Trophoblast cell (in vitro differentiated cells and primary cell): ENCODE data around the gene SOCS3.
A peak's percentile ranks its signal among the peaks of the same experiment; 100 is the strongest.

Experiments
- DNase-seq, 2 donors: peaks; one replicate each; pipeline ENCODE4 v3.0.0-alpha.2; 2016
- H2AFZ ChIP-seq: 2 replicates; pipeline ENCODE4 v1.6.1; 2013; ENCODE audit warnings: low read length, moderate library complexity, mild to moderate bottlenecking; ENCODE audit not compliant: insufficient read depth, poor library complexity
- H2AK5ac ChIP-seq: 2 replicates; pipeline ENCODE4 v1.6.1; 2013; ENCODE audit warnings: mild to moderate bottlenecking, low read length
- H2BK120ac ChIP-seq: 2 replicates; pipeline ENCODE4 v1.6.1; 2013; ENCODE audit warnings: low read length, mild to moderate bottlenecking, moderate library complexity; ENCODE audit not compliant: insufficient read depth, poor library complexity
- H2BK12ac ChIP-seq: 2 replicates; pipeline ENCODE4 v1.6.1; 2013; ENCODE audit warnings: mild to moderate bottlenecking, low read length, moderate library complexity
- H2BK5ac ChIP-seq: 2 replicates; pipeline ENCODE4 v1.6.1; 2013; ENCODE audit warnings: low read length, low read depth, moderate library complexity, mild to moderate bottlenecking; ENCODE audit not compliant: poor library complexity
- H3K14ac ChIP-seq: 2 replicates; pipeline ENCODE4 v1.6.1; 2013; ENCODE audit warnings: mild to moderate bottlenecking, low read length
- H3K18ac ChIP-seq: 2 replicates; pipeline ENCODE4 v1.6.1; 2013; ENCODE audit warnings: mild to moderate bottlenecking, low read length
- H3K23ac ChIP-seq: 2 replicates; pipeline ENCODE4 v1.6.1; 2013; ENCODE audit warnings: low read length
- H3K27ac ChIP-seq: 2 replicates; pipeline ENCODE4 v1.5.1; 2013; ENCODE audit warnings: low read depth, mild to moderate bottlenecking, inconsistent platforms, low read length, moderate library complexity
- H3K27me3 ChIP-seq: 2 replicates; pipeline ENCODE4 v1.6.1; 2013; ENCODE audit warnings: inconsistent platforms, mild to moderate bottlenecking, low read length, moderate library complexity; ENCODE audit not compliant: insufficient read depth
- H3K36me3 ChIP-seq, 2 experiments: 1 replicate in 1 of 2; 2 replicates in 1 of 2; pipeline ENCODE4 v1.6.1; 2013; ENCODE audit warnings: low read length in 2 of 2, mild to moderate bottlenecking in 2 of 2, moderate library complexity in 1 of 2; ENCODE audit not compliant: insufficient read depth in 2 of 2, control insufficient read depth in 1 of 2
- H3K4ac ChIP-seq: 2 replicates; pipeline ENCODE4 v1.6.1; 2013; ENCODE audit warnings: low read depth, mild to moderate bottlenecking, low read length, moderate library complexity
- H3K4me1 ChIP-seq, 2 experiments: 1 replicate in 1 of 2; 2 replicates in 1 of 2; pipeline ENCODE4 v1.6.1; 2013; ENCODE audit warnings: low read length in 2 of 2, mild to moderate bottlenecking in 2 of 2, moderate library complexity in 1 of 2; ENCODE audit not compliant: insufficient read depth in 2 of 2, control insufficient read depth in 1 of 2
- H3K4me2 ChIP-seq: 2 replicates; pipeline ENCODE4 v1.6.1; 2013; ENCODE audit warnings: inconsistent platforms, mild to moderate bottlenecking, low read length, moderate library complexity
- H3K4me3 ChIP-seq: 2 replicates; pipeline ENCODE4 v1.5.1; 2013; ENCODE audit warnings: mild to moderate bottlenecking, low read depth, low read length, inconsistent platforms
- H3K79me1 ChIP-seq: one replicate; pipeline ENCODE4 v1.6.1; 2013; ENCODE audit warnings: low read length
- H3K79me2 ChIP-seq: 2 replicates; pipeline ENCODE4 v1.6.1; 2013; ENCODE audit warnings: low read length, mild to moderate bottlenecking; ENCODE audit not compliant: control insufficient read depth, insufficient read depth, poor library complexity
- H3K9ac ChIP-seq: 2 replicates; pipeline ENCODE4 v1.6.1; 2013; ENCODE audit warnings: mild to moderate bottlenecking, low read length
- H3K9me3 ChIP-seq: 2 replicates; pipeline ENCODE4 v1.6.1; 2013; ENCODE audit warnings: low read depth, mild to moderate bottlenecking, control low read depth, inconsistent platforms, low read length; ENCODE audit not compliant: insufficient read depth
- H4K12ac ChIP-seq: 2 replicates; pipeline ENCODE4 v1.6.1; 2013; ENCODE audit warnings: low read depth, mild to moderate bottlenecking, low read length, moderate library complexity
- H4K8ac ChIP-seq: 2 replicates; pipeline ENCODE4 v1.6.1; 2013; ENCODE audit warnings: low read depth, mild to moderate bottlenecking, low read length, moderate library complexity
- H4K91ac ChIP-seq: one replicate; pipeline ENCODE4 v1.6.1; 2013; ENCODE audit warnings: low read depth, mild to moderate bottlenecking, low read length, moderate library complexity
- WGBS: extraction: QIAGEN DNeasy Blood & Tissue Kit; methylation state at CpG from one replicate; pipeline ENCODE4 v1.1.7; 2013; ENCODE audit warnings: missing lambda C conversion rate; ENCODE audit not compliant: insufficient read length, insufficient coverage; ENCODE audit errors: extremely low coverage; 5-methylcytosine and 5-hydroxymethylcytosine counted together

SOCS3 gene

GRCh38 chr17:78355701-78356100 lies 4.2 kb downstream of the SOCS3 start:
- peak overlapping the region; percentile 39 for H2AK5ac ChIP-seq
- peak overlapping the region; percentile 17 for H3K18ac ChIP-seq

DNA sequence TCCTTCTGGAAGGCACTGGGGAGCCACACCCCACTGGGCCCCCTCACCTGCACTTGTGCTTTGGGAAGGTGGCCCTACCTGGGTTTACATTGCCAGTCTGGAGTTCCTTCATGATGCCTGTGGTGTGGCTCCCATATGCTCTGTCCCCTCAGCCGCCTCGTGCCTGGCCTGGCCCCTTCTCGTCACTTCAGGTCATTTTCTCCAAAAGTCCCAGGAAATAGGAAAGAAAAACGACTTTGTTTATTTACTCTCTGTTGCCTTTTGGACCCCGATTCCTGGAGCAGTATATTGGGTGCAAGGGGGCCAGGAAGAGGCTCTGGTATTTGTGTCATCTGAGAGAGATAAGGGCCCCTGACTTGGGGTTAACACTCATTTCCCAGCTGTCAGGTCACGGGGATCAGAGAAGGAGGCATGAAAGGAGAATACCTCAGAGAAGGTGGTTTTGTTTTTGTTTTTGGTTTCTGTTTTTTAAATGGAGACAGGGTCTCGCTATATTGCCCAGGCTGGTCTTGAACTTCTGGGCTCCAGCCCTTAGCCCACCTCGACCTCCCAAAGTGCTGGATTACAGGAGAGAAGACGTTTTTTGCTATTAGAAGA lies 4.7 kb downstream of the SOCS3 start:
- H3K79me1 ChIP-seq = peaks cover 55% of the 10 kb centered on the region
- peak overlapping the region; percentile 7 for H3K27ac ChIP-seq
- peaks cover 31% of the 10 kb centered on the region for H3K79me2 ChIP-seq
- peaks cover 1% of the 10 kb centered on the region for H3K27me3 ChIP-seq
- H4K91ac ChIP-seq = peak overlapping the region; percentile 45
- H3K4me3 ChIP-seq = no peak overlapping the region
- H3K4me1 ChIP-seq = peaks cover 34 to 48% of the 10 kb centered on the region in 2 experiments
- H3K9ac ChIP-seq = no peak overlapping the region
- no peak overlapping the region for H4K12ac ChIP-seq
- no peak overlapping the region for H2AFZ ChIP-seq
- H3K18ac ChIP-seq = peak overlapping the region; percentile 32
- no CpG with 5 or more reads among the region's 9 CpGs for WGBS
- peak overlapping the region; percentile 11 for H2AK5ac ChIP-seq
- H2BK12ac ChIP-seq = peak overlapping the region; percentile 30
- DNase-seq = peak; percentile 26 to 39
- no peaks in the 10 kb centered on the region for H3K9me3 ChIP-seq
- no peak overlapping the region for H3K4me2 ChIP-seq
- H3K4ac ChIP-seq = no peak overlapping the region
- no peak overlapping the region for H3K23ac ChIP-seq
- peak overlapping the region; percentile 35 for H2BK120ac ChIP-seq
- H3K14ac ChIP-seq = no peak overlapping the region
- H4K8ac ChIP-seq = no peak overlapping the region
- H2BK5ac ChIP-seq = peak overlapping the region; percentile 10
- peaks cover 20 to 24% of the 10 kb centered on the region in 2 experiments for H3K36me3 ChIP-seq

More at GRCh38 chr17:78355701-78356100, 4.2 kb downstream of the SOCS3 start:
- no peak overlapping the region for H3K4ac ChIP-seq
- H3K9me3 ChIP-seq = no peaks in the 10 kb centered on the region
- peak overlapping the region; percentile 76 for H3K27ac ChIP-seq
- H3K4me2 ChIP-seq = peak overlapping the region; percentile 27
- peaks cover 1% of the 10 kb centered on the region for H3K27me3 ChIP-seq
- peak overlapping the region; percentile 4 for H2BK120ac ChIP-seq
- no peak overlapping the region for H4K12ac ChIP-seq
- H3K23ac ChIP-seq = no peak overlapping the region
- H3K9ac ChIP-seq = no peak overlapping the region
- peaks cover 20 to 24% of the 10 kb centered on the region in 2 experiments for H3K36me3 ChIP-seq
- H2AFZ ChIP-seq = no peak overlapping the region
- H4K91ac ChIP-seq = peak overlapping the region; percentile 48
- DNase-seq = peak; percentile 54 to 63
- no peak overlapping the region for H3K4me3 ChIP-seq
- H2BK5ac ChIP-seq = peak overlapping the region; percentile 1
- H4K8ac ChIP-seq = peak overlapping the region; percentile 8
- H3K79me1 ChIP-seq = peaks cover 60% of the 10 kb centered on the region
- no CpG with 5 or more reads among the region's 3 CpGs for WGBS
- peaks cover 34 to 48% of the 10 kb centered on the region in 2 experiments for H3K4me1 ChIP-seq
- H3K14ac ChIP-seq = no peak overlapping the region
- peaks cover 34% of the 10 kb centered on the region for H3K79me2 ChIP-seq
- H2BK12ac ChIP-seq = peak overlapping the region; percentile 17

DNA sequence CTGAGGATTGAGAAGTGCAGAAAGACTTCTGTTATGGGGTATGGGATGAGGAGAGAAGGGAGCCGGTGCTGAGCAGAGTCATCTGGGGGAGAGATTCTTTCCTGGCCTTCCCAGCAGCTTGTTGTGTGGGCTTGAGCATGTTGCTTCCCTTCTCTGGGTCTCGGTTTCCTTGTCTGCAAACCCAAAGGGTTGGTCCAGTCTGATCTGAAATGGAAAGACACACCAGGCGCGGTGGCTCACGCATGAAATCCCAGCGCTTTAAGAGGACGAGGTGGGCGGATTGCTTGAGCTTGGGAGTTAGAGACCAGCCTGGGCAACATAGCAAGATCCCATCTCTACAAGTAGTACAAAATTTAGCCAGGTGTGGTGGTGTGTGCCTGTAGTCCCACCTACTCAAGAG lies 6.0 kb downstream of the SOCS3 start:
- peak overlapping the region; percentile 44 for H4K8ac ChIP-seq
- H3K4ac ChIP-seq = peak overlapping the region; percentile 20
- peak overlapping the region; percentile 71 for H2BK120ac ChIP-seq
- no peaks in the 10 kb centered on the region for H3K9me3 ChIP-seq
- peaks cover 21% of the 10 kb centered on the region for H3K79me2 ChIP-seq
- peaks cover 19 to 23% of the 10 kb centered on the region in 2 experiments for H3K36me3 ChIP-seq
- H4K12ac ChIP-seq = peak overlapping the region; percentile 24
- H2BK12ac ChIP-seq = peak overlapping the region; percentile 90
- H3K14ac ChIP-seq = peak overlapping the region; percentile 80
- H3K18ac ChIP-seq = peak overlapping the region; percentile 71
- H4K91ac ChIP-seq = peak overlapping the region; percentile 93
- peaks cover 34 to 48% of the 10 kb centered on the region in 2 experiments for H3K4me1 ChIP-seq
- H2AK5ac ChIP-seq = peak overlapping the region; percentile 71
- no peak overlapping the region for H3K23ac ChIP-seq
- WGBS = no CpG with 5 or more reads among the region's 8 CpGs
- DNase-seq = no peak
- H2AFZ ChIP-seq = peak overlapping the region; percentile 11
- H3K9ac ChIP-seq = no peak overlapping the region
- peak overlapping the region; percentile 55 for H3K4me2 ChIP-seq
- H3K79me1 ChIP-seq = peaks cover 46% of the 10 kb centered on the region
- no peaks in the 10 kb centered on the region for H3K27me3 ChIP-seq
- H3K27ac ChIP-seq = peak overlapping the region; percentile 97
- H3K4me3 ChIP-seq = no peak overlapping the region
- peak overlapping the region; percentile 93 for H2BK5ac ChIP-seq

DNA sequence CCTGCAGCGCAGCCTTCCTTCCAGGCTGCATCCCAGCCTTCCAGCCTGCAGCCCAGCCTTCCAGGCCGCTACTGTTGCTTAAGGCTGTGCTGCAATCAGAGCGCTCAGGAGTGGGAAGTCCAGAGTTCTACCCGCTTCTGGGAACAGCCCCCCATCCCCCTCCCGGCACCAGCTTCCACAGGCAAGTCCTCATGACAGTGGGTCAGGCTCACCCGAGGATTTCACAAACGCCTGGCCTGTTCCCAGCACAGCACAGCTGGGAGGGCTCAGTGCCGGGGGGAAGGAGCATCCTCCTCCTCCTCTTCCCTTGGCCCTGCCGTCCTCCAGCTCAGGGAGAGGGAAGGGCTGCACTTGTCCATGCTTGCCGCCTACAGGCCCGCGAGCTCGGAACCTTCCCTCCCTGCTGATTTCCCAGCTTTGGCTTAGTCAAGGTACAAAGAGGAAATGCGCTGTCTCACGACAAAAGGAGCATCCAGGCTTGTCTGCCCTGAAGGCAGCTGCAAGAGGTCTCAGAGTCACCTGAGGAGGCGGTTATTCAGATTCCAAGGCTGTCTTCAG lies 8.3 kb downstream of the SOCS3 start:
- Histone ChIP-seq H2BK5ac (peak overlapping the region; percentile 86), H3K79me1 (peaks cover 29% of the 10 kb centered on the region), H3K79me2 (peaks cover 5% of the 10 kb centered on the region), H2BK120ac (peak overlapping the region; percentile 67), H2AK5ac (peak overlapping the region; percentile 32), H3K9me3 (no peaks in the 10 kb centered on the region), H3K14ac (peak overlapping the region; percentile 84), H3K4me1 (peaks cover 29 to 36% of the 10 kb centered on the region in 2 experiments), H3K27ac (peak overlapping the region; percentile 97), H3K36me3 (peaks cover 0 to 4% of the 10 kb centered on the region in 2 experiments), H4K91ac (peak overlapping the region; percentile 79), H3K4me3 (no peak overlapping the region), H4K12ac (peak overlapping the region; percentile 7), H3K18ac (peak overlapping the region; percentile 74), H2BK12ac (peak overlapping the region; percentile 89), H3K4me2 (peak overlapping the region; percentile 69), H3K23ac (no peak overlapping the region), H3K9ac (no peak overlapping the region), H4K8ac (peak overlapping the region; percentile 48), H3K27me3 (no peaks in the 10 kb centered on the region), H2AFZ (peak overlapping the region; percentile 50), H3K4ac (no peak overlapping the region)
- no CpG with 5 or more reads among the region's 16 CpGs for WGBS
- DNase-seq = peak; percentile 87 to 90
